Muscle of leg (tissue), 11 donors: ENCODE results near the gene ADNP2. TPM values are rescaled to one million over a fixed set of nuclear protein-coding genes. Genes with fewer than 3 reads are reported as not detected.

Experiments
- DNase-seq: peaks from one replicate; pipeline ENCODE4 v3.0.0; 2013
- H3K27ac ChIP-seq: one replicate; pipeline ENCODE4 v1.5.1; 2013; ENCODE audit warnings: mild to moderate bottlenecking, low read length, control low read depth
- H3K27me3 ChIP-seq: one replicate; pipeline ENCODE4 v1.6.1; 2013; ENCODE audit warnings: low read length; ENCODE audit not compliant: control insufficient read depth, insufficient read depth
- H3K36me3 ChIP-seq: one replicate; pipeline ENCODE4 v1.6.1; 2013; ENCODE audit warnings: low read length; ENCODE audit not compliant: control insufficient read depth, insufficient read depth
- H3K4me1 ChIP-seq: one replicate; pipeline ENCODE4 v1.6.1; 2013; ENCODE audit warnings: low read length; ENCODE audit not compliant: control insufficient read depth, insufficient read depth
- H3K4me3 ChIP-seq: one replicate; pipeline ENCODE4 v1.5.1; 2013; ENCODE audit warnings: low read length, control low read depth
- H3K9me3 ChIP-seq: replicated peaks from 2 replicates; pipeline ENCODE4 v1.6.1; 2013; ENCODE audit warnings: low read depth, low read length; ENCODE audit not compliant: control insufficient read depth
- WGBS: methylation state at CpG from one replicate; pipeline ENCODE4 v1.1.5; 2013; ENCODE audit warnings: missing lambda C conversion rate; ENCODE audit not compliant: insufficient coverage; 5-methylcytosine and 5-hydroxymethylcytosine counted together
- polyA plus RNA-seq, 8 donors: library from polyadenylated mRNA; unstranded; fragments of 120-200 nt; gene quantifications; one replicate each; pipeline versions ENCODE4 v1.2.1 to v1.2.3, GENCODE V29; 2013; ENCODE audit warnings: inconsistent platforms in 1 of 8, low replicate concordance in 1 of 8; ENCODE audit not compliant: insufficient read length in 8 of 8, insufficient read depth in 1 of 8
- total RNA-seq: library from RNA; stranded (reverse); fragments of 120-200 nt; gene quantifications from one replicate; pipeline ENCODE4 v1.2.4, GENCODE V29; 2013

ADNP2 gene
- total and polyA plus RNA-seq, 9 donors = 7.7 to 12.9 (median 11.6) TPM

- H3K9me3 ChIP-seq = no peaks in the 10 kb centered on the region
- H3K27me3 ChIP-seq = no peaks in the 10 kb centered on the region
- H3K4me3 ChIP-seq = no peak overlapping the region
- H3K36me3 ChIP-seq = no peaks in the 10 kb centered on the region
- no peak overlapping the region for H3K27ac ChIP-seq
- DNase-seq = no peak
- no peaks in the 10 kb centered on the region for H3K4me1 ChIP-seq
- 99% methylated on average over 11 of the region's 19 CpGs for WGBS
Measured at GRCh38 chr18:80187956-80188642, 79.0 kb downstream of the ADNP2 start.

- Histone ChIP-seq H3K4me1 (no peaks in the 10 kb centered on the region), H3K9me3 (no peaks in the 10 kb centered on the region), H3K36me3 (no peaks in the 10 kb centered on the region), H3K4me3 (no peak overlapping the region), H3K27me3 (no peaks in the 10 kb centered on the region), H3K27ac (no peak overlapping the region)
- no peak for DNase-seq
- 91% methylated on average over 20 of the region's 20 CpGs for WGBS
Measured at GRCh38 chr18:80188643-80189530, 79.8 kb downstream of the ADNP2 start.

GRCh38 chr18:80189531-80189865 is 80.4 kb downstream of the ADNP2 start:
- no peaks in the 10 kb centered on the region for H3K27me3 ChIP-seq
- no peaks in the 10 kb centered on the region for H3K4me1 ChIP-seq
- DNase-seq = no peak
- H3K9me3 ChIP-seq = no peaks in the 10 kb centered on the region
- no peaks in the 10 kb centered on the region for H3K36me3 ChIP-seq
- H3K27ac ChIP-seq = no peak overlapping the region
- H3K4me3 ChIP-seq = no peak overlapping the region
- WGBS = 88% methylated on average over 4 of the region's 10 CpGs

Other genes with a start within 250 kb of the ADNP2 start
- gene SLC66A2, start 157.6 kb upstream of the ADNP2 start, total RNA-seq = 24.2 TPM
- 10 to 100 TPM; 23.1 to 33.7 (median 26.2) TPM for gene SLC66A2, start 157.6 kb upstream of the ADNP2 start, polyA plus RNA-seq
- gene HSBP1L1, start 144.6 kb upstream of the ADNP2 start, total RNA-seq = 3.7 TPM
- 1 to 10 TPM; 2.6 to 5.6 (median 3.4) TPM for gene HSBP1L1, start 144.6 kb upstream of the ADNP2 start, polyA plus RNA-seq
- 147 TPM for gene TXNL4A, start 120.7 kb upstream of the ADNP2 start, total RNA-seq
- gene TXNL4A, start 120.7 kb upstream of the ADNP2 start, polyA plus RNA-seq = 100 to 1,000 TPM in 1 of 8 donors, 10 to 100 TPM in 7; 76.5 to 106 (median 93.4) TPM
- gene RBFA, start 74.8 kb upstream of the ADNP2 start, total RNA-seq = 26.1 TPM
- 10 to 100 TPM; 21.4 to 33.2 (median 26.9) TPM for gene RBFA, start 74.8 kb upstream of the ADNP2 start, polyA plus RNA-seq
- 2.9 TPM for gene PARD6G, start 138.3 kb downstream of the ADNP2 start, total RNA-seq
- 1 to 10 TPM; 4.3 to 9.6 (median 7.2) TPM for gene PARD6G, start 138.3 kb downstream of the ADNP2 start, polyA plus RNA-seq